GM12873 (cell line): ENCODE results near the gene NRXN3.

Experiments
- CTCF ChIP-seq: IDR thresholded peaks from 2 replicates; pipeline ENCODE4 v1.5.1; 2012; ENCODE audit warnings: low read depth, mild to moderate bottlenecking, moderate library complexity, low read length, control low read depth; ENCODE audit not compliant: insufficient read depth; ENCODE audit errors: missing control alignments

The NRXN3 gene

DNA sequence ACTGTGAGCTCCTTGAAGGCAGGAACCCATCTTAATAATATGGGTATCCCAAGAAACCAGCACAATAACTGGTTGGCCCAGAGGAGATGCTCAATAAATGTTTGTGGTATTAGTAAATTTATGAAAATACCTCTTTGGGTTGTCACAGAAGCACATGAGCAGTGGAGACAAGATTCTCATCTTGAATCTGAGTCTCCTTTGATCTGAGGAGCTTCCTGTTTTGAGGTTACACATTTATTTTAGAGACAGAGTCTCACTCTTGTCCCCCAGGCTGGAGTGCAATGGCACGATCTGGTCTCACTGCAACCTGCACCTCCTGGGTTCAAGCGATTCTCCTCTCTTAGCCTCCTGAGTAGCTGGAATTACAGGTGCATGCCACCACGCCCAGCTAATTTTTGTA, 247.4 kb downstream of the NRXN3 start:
- TF ChIP-seq CTCF = no peak

DNA sequence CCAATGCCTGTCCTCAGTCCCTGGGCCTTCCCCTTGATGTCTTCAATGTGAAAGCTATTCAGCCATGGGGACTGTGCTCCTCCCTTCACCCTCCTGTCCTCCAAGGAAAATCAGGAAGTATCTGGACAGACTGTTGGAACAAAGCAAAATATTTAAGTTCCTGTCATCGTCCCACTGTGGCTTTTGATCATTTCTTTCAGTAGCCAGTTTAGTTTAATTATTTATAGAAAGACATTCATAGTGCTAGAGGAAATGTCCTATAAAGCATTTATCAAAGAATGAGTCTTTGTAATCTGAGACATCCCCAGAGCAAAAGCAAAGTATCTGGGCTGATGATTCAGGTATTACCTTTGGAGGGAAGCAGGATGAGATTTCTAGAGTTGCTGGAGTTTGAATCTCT, 254.1 kb downstream of the NRXN3 start:
- TF ChIP-seq CTCF = no peak

DNA sequence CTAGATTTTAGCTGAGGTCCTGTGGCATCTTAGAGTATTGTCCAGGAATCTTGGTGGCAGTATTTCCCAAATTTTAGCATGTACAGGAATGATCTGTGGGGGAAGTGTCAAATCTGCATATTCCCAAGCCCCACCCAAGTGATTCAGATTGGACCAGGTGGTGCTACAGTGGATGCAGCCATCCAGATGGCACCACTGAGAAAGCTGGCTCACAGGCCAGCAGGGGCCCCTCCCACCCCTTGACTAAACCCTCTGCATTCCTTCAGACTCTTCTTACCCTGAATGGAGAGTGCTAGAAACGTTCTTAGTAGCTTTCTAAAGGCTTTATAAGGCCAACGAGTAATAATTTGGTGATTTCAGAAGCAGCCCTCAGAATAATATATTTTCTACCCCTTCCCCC, 255.2 kb downstream of the NRXN3 start:
- no peak for TF ChIP-seq CTCF

DNA sequence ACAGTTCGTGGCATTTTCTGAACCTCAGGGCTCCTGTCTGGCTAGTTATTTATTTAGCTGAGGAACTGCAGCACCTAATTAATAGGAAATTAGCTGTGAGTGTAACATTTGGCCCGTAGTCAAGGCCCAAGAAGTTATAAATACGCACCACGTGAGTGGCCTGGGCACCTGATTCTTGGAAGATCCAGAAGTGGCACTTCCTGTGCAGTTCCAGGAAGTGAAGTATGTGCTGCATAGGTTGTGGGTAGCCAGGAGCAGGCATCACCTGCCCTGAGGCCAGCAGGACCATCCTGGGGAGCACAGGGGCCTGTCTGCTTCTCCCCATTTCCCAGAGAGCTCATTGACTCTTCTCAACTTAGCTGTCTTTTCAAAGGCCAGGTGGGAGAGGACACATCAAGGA, 255.6 kb downstream of the NRXN3 start:
- no peak for TF ChIP-seq CTCF

DNA sequence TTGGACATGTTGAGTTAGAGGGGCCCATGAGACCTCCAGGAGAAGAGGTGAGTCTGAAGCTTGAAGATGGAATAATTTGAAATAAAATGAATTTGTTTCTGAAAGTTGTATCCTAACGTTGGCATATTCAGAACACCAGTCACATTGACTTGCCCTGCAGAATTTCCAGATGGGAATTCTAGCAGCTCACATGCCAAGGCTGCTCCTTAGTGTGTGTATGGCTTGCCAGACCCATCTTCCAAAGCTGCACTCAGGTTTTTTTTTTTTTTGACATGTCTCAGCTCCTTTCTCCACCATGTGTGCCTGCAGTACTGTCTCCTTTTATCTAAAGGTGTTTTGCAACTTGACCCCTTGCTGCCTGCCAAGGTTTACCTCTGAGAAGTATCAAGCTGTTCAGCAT, 261.9 kb downstream of the NRXN3 start:
- TF ChIP-seq CTCF = no peak

DNA sequence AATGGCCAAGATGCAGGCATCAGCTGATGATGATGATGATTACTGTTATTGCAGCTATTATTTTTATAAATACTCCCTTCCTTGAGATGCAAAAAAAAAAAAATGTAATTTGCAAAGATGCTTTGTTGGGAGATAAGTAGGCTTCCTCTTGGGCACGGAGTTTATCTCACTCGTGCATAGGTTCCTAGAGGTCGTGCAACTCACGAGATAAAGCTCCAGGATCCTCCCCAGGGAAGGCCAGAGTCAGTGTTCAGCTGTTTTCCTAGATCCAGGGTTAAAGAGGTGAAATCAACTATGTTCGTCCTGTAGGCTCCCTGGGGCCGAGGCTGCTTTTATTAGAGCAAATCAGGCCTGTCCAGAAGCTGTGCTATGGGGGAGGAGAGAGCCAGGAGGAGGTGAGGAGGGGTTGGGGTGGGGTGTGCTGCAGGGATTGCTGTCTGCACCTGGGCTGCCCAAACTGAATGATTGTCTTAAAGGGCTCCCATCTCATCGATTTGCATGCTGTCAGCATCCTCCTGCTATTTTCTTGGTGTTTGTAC, 270.3 kb downstream of the NRXN3 start:
- TF ChIP-seq CTCF = no peak

GRCh38 chr14:78443834-78444233, 273.7 kb downstream of the NRXN3 start:
- TF ChIP-seq CTCF = no peak
